Measurements from ENCODE around the gene POP7.
A peak's percentile ranks its signal among the peaks of the same experiment; 100 is the strongest.
"Not testable (repeated sequence)": the region's sequence is repeated elsewhere in the genome, so short reads cannot be mapped to it uniquely, and the experiment has no call there.

POP7 gene

GRCh38 chr7:100705753-100706671 lies at the start of gene POP7:
Gene POP7, plus strand, starts transcription at chr7:100706121. Its CDS starts 710 bp downstream, at chr7:100706831.
- H3K4me3 ChIP-seq (ENCODE audit: low read depth, low read length): peak within 1 kb of the TSS; percentile 87
- no peak for TF ChIP-seq CTCF (IDR thresholded peaks at IDR 0.05; ENCODE audit: low read depth, low read length)

- not testable (repeated sequence) for H3K4me3 ChIP-seq (ENCODE audit: low read depth, low read length)
Observed at GRCh38 chr7:100662194-100662776, 43.6 kb upstream of the POP7 start.

DNA sequence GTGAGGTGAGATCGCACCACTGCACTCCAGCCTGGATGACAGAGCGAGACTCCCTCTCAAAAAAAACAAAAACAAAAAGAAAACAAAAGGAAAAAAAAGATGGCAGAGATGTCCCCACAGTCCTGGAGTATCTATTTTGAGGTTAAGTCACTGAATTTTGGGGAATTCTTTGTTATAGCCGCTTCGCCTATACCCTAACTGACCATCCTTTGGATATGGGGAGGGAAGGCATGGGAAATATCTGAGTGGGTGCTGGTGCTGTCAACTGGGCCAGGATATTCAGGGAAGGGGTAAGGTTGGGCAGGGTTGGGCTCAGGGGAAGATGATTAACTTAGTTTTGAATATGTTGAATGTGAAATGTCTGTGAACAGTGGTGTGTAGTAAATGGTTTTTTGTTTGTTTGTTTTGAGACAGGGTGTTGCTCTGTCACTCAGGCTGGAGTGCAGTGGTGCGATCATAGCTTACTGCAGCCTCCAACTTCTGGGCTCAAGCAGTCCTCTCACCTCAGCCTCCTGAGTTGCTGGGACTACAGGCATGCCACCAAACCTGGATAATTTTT lies 40.7 kb upstream of the POP7 start:
- H3K4me3 ChIP-seq (ENCODE audit: low read depth, low read length): no peak overlapping the region
- TF ChIP-seq CTCF (IDR thresholded peaks at IDR 0.05; ENCODE audit: low read depth, low read length): no peak

- no peak overlapping the region for H3K4me3 ChIP-seq (ENCODE audit: low read depth, low read length)
- TF ChIP-seq CTCF (IDR thresholded peaks at IDR 0.05; ENCODE audit: low read depth, low read length): no peak
Observed at GRCh38 chr7:100667331-100668068, 38.4 kb upstream of the POP7 start.

GRCh38 chr7:100668069-100668449 lies 37.9 kb upstream of the POP7 start:
- no peak overlapping the region for H3K4me3 ChIP-seq (ENCODE audit: low read depth, low read length)
- no peak for TF ChIP-seq CTCF (IDR thresholded peaks at IDR 0.05; ENCODE audit: low read depth, low read length)

DNA sequence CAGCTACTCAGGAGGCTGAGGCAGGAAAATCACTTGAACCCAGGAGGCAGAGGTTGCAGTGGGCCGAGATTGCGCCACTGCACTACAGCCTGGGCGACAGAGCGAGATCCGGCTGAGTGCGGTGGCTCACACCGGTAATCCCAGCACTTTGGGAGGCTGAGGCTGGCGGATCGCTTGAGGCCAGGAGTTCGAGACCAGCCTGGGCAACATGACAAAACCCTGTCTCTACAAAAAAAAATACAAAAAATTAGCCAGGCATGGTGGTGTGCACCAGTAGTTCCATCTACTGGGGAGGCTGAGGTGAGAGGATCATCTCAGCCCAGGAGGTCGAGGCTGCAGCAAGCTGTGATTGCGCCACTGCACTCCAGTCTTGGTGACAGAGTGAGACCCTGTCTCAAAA lies 36.8 kb upstream of the POP7 start:
- not testable (repeated sequence) for H3K4me3 ChIP-seq (ENCODE audit: low read depth, low read length)

DNA sequence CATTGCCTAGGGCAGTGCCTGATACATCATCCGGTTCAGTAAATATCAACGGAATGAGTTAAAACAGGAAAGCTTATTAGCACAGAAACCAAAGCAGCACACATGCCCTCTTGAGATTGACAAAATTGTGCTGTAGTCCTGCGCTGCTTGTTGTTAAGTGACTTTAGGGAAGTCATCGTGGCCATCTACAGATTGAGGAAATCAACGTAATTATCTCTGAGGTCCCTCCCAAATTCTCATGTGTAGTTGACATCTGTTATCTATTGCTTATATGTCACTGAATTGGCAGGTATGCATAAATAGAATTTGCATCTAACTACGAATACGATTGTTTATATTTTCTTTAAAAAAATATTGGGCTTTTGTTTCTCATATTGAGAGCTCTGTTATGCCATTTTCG lies 35.8 kb upstream of the POP7 start:
- H3K4me3 ChIP-seq (ENCODE audit: low read depth, low read length): no peak overlapping the region
- no peak for TF ChIP-seq CTCF (IDR thresholded peaks at IDR 0.05; ENCODE audit: low read depth, low read length)

All from WI38 (cell line).